Mucosa of rectum (tissue), 2 donors: ENCODE results near the gene FLVCR2.

ENCODE experiments used
- H3K27ac ChIP-seq, 2 donors: one replicate each; pipeline ENCODE4 v1.7.0; 2013; ENCODE audit warnings: inconsistent platforms in 2 of 2, low read depth in 2 of 2, low read length in 2 of 2
- H3K27me3 ChIP-seq, 2 donors: one replicate each; pipeline ENCODE4 v1.7.0; 2013; ENCODE audit warnings: low read length in 2 of 2; ENCODE audit not compliant: control insufficient read depth in 2 of 2, insufficient read depth in 2 of 2
- H3K36me3 ChIP-seq, 2 donors: one replicate each; pipeline ENCODE4 v1.7.0; 2013; ENCODE audit warnings: low read length in 2 of 2; ENCODE audit not compliant: control insufficient read depth in 2 of 2, insufficient read depth in 2 of 2
- H3K4me1 ChIP-seq, 2 donors: one replicate each; pipeline ENCODE4 v1.7.0; 2013; ENCODE audit warnings: low read length in 2 of 2, mild to moderate bottlenecking in 1 of 2; ENCODE audit not compliant: control insufficient read depth in 2 of 2, insufficient read depth in 2 of 2
- H3K4me3 ChIP-seq, 2 donors: one replicate each; pipeline ENCODE4 v1.7.0; 2013; ENCODE audit warnings: low read length in 2 of 2
- H3K9ac ChIP-seq, 2 donors: one replicate each; pipeline ENCODE4 v1.7.0; 2013; ENCODE audit warnings: low read length in 2 of 2, low read depth in 1 of 2, mild to moderate bottlenecking in 1 of 2
- H3K9me3 ChIP-seq, 2 donors: one replicate each; pipeline ENCODE4 v1.7.0; 2013; ENCODE audit warnings: low read length in 2 of 2; ENCODE audit not compliant: control insufficient read depth in 2 of 2
- donor health status: healthy.
- donor health status: Normal muscosa, but diverticular disease.

The FLVCR2 gene

DNA sequence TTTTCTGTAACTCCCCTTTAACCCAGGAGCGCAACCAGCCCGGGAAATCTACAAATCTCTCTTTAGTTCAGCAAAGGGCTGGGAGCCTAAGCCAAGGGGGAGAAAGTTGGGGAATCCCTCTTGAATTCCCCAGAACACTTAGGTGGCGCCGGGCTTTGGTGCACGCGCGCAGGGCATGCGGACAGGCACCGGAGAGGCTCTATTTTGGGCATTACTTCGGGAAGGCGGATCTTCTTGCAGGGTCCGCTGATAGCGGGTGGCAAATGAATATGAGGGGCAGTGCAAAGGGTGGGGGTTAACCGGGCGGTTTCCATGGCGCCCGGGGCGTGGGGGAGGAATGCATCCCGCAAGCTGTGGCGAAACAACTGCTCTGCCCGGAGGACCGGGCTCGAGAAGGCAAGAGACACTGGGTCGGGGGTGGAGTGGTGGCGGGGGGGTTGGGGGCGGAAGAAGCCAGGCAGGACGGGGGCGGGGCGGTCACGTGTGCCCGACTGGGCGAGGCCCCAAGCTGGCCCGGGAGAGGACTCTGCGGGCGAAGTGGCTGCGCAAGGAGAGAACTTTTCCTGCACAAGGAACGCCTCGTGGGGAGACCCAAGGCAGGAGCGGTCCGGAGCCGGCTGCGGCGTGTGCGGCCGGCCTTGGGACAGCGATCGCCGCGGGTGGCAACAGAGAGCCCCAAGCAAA, at the start of gene FLVCR2:
Gene FLVCR2 (plus strand): TSS at position 519 of the 684 bp plus-strand sequence. CDS start 353 bp downstream, outside the sequence.
- Histone ChIP-seq H3K27me3 (no peaks in the 10 kb centered on the region), H3K36me3 (no peaks in the 10 kb centered on the region), H3K4me1 (peaks cover 17 to 24% of the 10 kb centered on the region in 2 donors), H3K9ac (peak within 1 kb of the TSS; percentile 76 to 83), H3K9me3 (no peaks in the 10 kb centered on the region), H3K4me3 (peak within 1 kb of the TSS; percentile 81 to 83), H3K27ac (peak within 1 kb of the TSS; percentile 83 to 86)

DNA sequence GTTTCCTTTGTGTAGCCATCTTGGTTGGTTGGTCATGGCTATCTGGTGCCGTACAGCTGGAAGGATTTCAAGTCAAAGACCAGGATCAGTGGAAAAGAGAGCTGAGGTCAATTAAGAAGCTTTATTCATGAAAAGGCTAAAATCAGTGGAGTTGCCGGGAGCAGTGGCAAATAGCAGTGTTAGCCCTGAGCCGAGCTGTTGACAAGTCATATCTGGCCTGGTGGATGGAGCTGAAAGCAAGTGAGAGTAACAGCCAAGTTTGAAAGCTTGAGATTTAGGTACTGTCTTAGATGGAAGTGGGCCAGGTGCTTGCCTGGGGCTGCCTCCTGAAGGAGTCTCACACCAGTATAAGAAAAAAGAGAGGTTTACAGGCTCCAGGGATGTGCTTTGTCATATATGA, 47.2 kb upstream of the FLVCR2 start:
- H3K27me3 ChIP-seq: no peaks in the 10 kb centered on the region
- H3K4me3 ChIP-seq: no peak overlapping the region
- no peaks in the 10 kb centered on the region for H3K4me1 ChIP-seq
- H3K9me3 ChIP-seq: no peaks in the 10 kb centered on the region
- no peak overlapping the region for H3K9ac ChIP-seq
- no peak overlapping the region for H3K27ac ChIP-seq
- H3K36me3 ChIP-seq: no peaks in the 10 kb centered on the region

GRCh38 chr14:75531660-75532317, 46.6 kb upstream of the FLVCR2 start:
- no peak overlapping the region for H3K9ac ChIP-seq
- H3K27me3 ChIP-seq: no peaks in the 10 kb centered on the region
- H3K4me3 ChIP-seq: no peak overlapping the region
- no peaks in the 10 kb centered on the region for H3K4me1 ChIP-seq
- no peak overlapping the region for H3K27ac ChIP-seq
- no peaks in the 10 kb centered on the region for H3K36me3 ChIP-seq
- H3K9me3 ChIP-seq: no peaks in the 10 kb centered on the region

GRCh38 chr14:75533791-75534555, 44.4 kb upstream of the FLVCR2 start:
- no peak overlapping the region for H3K4me3 ChIP-seq
- H3K9ac ChIP-seq: no peak overlapping the region
- H3K36me3 ChIP-seq: no peaks in the 10 kb centered on the region
- H3K4me1 ChIP-seq: peaks cover 0 to 2% of the 10 kb centered on the region in 2 donors
- no peak overlapping the region for H3K27ac ChIP-seq
- H3K9me3 ChIP-seq: no peaks in the 10 kb centered on the region
- no peaks in the 10 kb centered on the region for H3K27me3 ChIP-seq

- Histone ChIP-seq H3K27ac (peak overlapping the region in 1 of 2 donors; percentile 54), H3K4me3 (no peak overlapping the region), H3K9me3 (no peaks in the 10 kb centered on the region)
Measured at GRCh38 chr14:75535164-75535898, 43.1 kb upstream of the FLVCR2 start.

DNA sequence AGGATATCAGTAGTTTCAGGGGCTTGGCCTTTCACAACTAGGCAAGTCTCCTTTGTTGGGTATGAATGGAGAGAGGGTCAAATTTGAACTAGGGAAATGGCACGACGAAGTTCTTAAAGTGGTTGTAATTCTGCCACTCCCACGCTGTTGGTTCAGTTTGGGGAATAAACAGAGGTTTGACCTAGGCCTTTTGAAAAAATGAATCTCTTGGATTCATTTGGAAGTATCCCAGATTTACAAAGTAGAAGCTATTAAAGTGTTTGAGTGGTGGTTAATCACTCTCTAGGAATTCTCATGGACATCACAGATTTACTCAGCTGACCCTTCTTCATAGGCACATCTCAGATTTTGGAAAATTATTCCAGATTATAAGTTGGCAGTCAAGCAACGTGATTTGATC, 41.3 kb upstream of the FLVCR2 start:
- H3K36me3 ChIP-seq: no peaks in the 10 kb centered on the region
- peaks cover 0 to 3% of the 10 kb centered on the region in 2 donors for H3K4me1 ChIP-seq
- no peak overlapping the region for H3K9ac ChIP-seq
- no peaks in the 10 kb centered on the region for H3K9me3 ChIP-seq
- H3K27ac ChIP-seq: no peak overlapping the region
- no peak overlapping the region for H3K4me3 ChIP-seq
- H3K27me3 ChIP-seq: no peaks in the 10 kb centered on the region

More at GRCh38 chr14:75535164-75535898, 43.1 kb upstream of the FLVCR2 start:
- Histone ChIP-seq H3K36me3 (no peaks in the 10 kb centered on the region), H3K27me3 (no peaks in the 10 kb centered on the region), H3K9ac (no peak overlapping the region), H3K4me1 (peaks cover 0 to 2% of the 10 kb centered on the region in 2 donors)

DNA sequence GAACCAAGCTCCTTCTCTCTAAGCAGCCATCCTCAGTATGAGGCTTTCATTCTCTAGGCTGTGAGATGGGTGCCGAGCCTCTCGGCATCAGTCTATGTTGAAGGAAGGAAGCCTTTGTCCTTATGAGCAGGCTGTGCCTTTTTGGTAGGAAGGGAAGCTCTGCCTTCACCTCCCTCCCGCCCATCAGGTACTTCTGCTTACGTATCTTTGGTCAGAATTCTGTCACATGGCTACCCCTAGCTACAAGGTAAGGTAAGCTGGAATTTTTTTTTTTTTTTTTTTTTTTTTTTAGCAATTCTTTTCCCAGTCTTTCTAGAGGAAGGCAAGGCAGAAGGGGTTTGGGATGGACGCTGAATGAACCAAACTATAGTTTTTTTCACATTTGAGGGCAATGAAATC, 39.3 kb upstream of the FLVCR2 start:
- Histone ChIP-seq H3K4me3 (no peak overlapping the region), H3K36me3 (no peaks in the 10 kb centered on the region), H3K4me1 (peaks cover 2 to 8% of the 10 kb centered on the region in 2 donors), H3K27me3 (no peaks in the 10 kb centered on the region), H3K27ac (no peak overlapping the region), H3K9ac (no peak overlapping the region), H3K9me3 (no peaks in the 10 kb centered on the region)

- Histone ChIP-seq H3K9me3 (no peaks in the 10 kb centered on the region), H3K27ac (no peak overlapping the region), H3K36me3 (no peaks in the 10 kb centered on the region), H3K27me3 (no peaks in the 10 kb centered on the region), H3K9ac (no peak overlapping the region), H3K4me3 (no peak overlapping the region), H3K4me1 (peaks cover 2 to 8% of the 10 kb centered on the region in 2 donors)
Measured at GRCh38 chr14:75539561-75540478, 38.6 kb upstream of the FLVCR2 start.

DNA sequence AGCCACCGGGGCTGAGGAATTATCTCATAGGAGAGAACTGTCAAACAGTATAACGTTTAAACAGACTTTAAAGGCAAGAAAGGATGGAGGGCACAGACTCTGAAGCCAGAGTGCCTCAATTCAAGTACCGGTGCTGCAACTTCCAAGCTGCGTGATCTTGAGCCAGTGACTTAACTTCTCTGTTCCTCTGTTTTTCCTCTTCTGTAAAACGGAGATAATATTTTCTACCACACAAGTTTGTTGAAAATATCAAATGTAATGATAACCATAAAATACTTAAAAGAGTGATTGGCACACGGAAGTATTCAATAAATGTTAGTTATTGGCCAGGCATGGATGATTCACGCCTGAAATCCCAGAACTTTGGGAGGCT, 38.0 kb upstream of the FLVCR2 start:
- H3K4me1 ChIP-seq: peaks cover 2 to 8% of the 10 kb centered on the region in 2 donors
- H3K9ac ChIP-seq: no peak overlapping the region
- no peaks in the 10 kb centered on the region for H3K9me3 ChIP-seq
- H3K4me3 ChIP-seq: no peak overlapping the region
- H3K27me3 ChIP-seq: no peaks in the 10 kb centered on the region
- H3K36me3 ChIP-seq: no peaks in the 10 kb centered on the region
- no peak overlapping the region for H3K27ac ChIP-seq
